C4-2B (cell line): ENCODE results near the gene NPAS3.

ENCODE experiments used
- H3K27ac ChIP-seq: fragments of 450-650 bp; 2 replicates; pipeline ENCODE4 v1.5.1; 2017
- ZFX ChIP-seq: fragments of 450-650 bp; IDR thresholded peaks from 2 replicates; pipeline ENCODE4 v1.6.1; 2017
- TF ChIP-seq, protein P1 (sequence below): fragments of 450-650 bp; conservative IDR thresholded peaks from 2 replicates; pipeline ENCODE4 v1.5.1; 2017; ENCODE audit warnings: mild to moderate bottlenecking

NPAS3 gene

DNA sequence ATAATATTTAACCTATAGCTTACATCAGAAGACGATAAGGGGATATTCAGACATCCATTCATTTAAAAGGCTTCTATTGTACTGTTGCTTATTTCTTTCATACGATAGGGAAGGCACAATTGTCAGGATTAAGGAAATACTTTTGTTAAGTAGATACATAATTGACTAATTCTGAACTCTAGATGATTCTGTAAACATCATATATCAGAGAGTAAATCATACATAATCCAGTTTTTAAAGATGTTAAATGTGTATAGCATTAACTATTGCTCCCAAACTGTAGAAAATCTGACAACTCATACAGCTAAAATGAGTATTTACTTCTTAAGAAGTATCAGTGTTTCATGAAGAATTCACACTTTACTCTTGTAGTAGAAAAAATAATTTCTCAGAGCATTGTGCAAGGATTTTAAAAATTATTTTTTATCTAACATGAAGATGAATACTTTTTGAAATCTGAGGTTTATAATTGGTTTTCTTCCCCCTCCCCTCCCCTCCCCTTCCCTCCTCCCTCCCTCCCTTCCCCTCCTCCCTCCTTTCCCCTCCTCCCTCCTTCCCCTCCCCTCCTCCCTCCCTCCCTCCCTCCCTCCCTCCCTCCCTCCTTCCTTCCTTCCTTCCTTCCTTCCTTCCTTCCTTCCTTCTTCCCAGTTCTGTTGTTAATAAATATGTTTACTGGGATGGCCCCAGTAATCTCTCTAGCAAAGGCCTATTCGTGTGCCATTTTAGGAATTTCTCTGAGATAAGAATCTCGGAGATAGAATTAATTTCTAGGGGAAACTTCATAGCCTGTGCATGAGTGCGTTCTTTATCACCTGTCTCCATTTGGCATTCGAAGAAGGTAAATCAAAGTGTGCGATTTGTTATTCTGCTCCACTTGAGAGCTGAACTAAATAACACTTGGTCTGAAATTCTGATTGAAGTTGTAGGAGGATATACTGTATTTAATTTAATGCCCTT lies 2.3 kb downstream of the NPAS3 start:
- H3K27ac ChIP-seq = no peak overlapping the region
- no peak for TF ChIP-seq ZFX
- TF ChIP-seq, protein P1, sequence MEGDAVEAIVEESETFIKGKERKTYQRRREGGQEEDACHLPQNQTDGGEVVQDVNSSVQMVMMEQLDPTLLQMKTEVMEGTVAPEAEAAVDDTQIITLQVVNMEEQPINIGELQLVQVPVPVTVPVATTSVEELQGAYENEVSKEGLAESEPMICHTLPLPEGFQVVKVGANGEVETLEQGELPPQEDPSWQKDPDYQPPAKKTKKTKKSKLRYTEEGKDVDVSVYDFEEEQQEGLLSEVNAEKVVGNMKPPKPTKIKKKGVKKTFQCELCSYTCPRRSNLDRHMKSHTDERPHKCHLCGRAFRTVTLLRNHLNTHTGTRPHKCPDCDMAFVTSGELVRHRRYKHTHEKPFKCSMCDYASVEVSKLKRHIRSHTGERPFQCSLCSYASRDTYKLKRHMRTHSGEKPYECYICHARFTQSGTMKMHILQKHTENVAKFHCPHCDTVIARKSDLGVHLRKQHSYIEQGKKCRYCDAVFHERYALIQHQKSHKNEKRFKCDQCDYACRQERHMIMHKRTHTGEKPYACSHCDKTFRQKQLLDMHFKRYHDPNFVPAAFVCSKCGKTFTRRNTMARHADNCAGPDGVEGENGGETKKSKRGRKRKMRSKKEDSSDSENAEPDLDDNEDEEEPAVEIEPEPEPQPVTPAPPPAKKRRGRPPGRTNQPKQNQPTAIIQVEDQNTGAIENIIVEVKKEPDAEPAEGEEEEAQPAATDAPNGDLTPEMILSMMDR = no peak

DNA sequence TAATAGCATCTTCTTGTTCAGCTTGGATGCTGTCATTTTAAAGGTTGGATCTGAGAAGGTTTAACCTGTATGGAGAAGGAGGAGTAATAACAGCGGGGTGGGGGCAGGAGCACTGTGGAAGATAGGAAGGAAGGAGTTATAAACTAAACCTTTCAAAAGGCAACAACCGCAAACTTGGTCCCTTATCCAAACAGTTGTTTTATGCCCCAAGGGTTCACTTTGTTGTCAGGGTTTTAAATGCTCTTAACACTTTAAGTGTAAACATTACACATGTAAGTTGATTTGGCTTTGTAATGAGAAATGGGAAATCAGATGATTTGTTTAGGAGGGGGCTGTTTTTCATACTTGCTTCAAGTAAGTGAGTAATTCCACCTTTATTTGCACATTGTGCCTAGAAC lies 3.0 kb downstream of the NPAS3 start:
- H3K27ac ChIP-seq = no peak overlapping the region
- TF ChIP-seq, protein P1 = no peak
- TF ChIP-seq ZFX = no peak

DNA sequence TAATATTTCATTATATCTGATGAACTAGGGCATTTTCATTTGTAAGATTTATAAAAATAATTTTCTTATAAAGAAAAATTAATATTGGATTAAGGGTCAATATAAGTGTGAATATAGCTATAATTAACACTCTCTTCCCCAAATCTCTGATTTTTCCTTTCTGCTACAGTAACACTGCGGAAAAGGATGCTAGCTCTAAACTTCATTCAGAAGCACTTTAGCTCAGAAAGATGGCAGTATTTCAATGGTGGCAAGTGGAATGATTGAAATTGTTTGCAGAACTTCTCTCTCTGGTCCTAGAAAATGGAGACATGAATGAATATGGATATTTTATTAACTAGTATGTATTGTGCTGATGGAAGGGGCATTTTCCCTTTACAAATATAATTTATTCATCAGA lies 8.4 kb downstream of the NPAS3 start:
- TF ChIP-seq, protein P1 = no peak
- no peak for TF ChIP-seq ZFX

DNA sequence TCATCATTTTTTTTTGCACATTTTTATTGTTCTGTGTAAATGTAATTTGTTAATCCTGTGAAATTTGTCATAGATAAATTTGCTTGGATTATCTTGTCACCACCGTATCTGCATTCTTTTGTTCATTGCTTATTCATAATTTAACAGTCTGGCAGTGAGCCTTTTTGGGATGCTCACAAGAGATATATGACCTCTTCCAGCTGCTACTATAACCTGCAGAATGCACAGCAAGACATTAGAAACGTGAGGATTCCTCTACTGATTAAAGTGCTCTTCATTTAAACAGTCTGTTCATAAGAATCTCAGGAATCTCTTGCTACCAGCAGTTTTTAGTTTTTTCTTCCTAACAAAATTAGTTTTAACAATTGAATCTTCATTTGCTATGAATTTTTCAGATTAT lies 9.1 kb downstream of the NPAS3 start:
- TF ChIP-seq, protein P1 = no peak
- TF ChIP-seq ZFX = no peak
- no peak overlapping the region for H3K27ac ChIP-seq

More for the DNA sequence above, 8.4 kb downstream of the NPAS3 start:
- H3K27ac ChIP-seq = no peak overlapping the region

DNA sequence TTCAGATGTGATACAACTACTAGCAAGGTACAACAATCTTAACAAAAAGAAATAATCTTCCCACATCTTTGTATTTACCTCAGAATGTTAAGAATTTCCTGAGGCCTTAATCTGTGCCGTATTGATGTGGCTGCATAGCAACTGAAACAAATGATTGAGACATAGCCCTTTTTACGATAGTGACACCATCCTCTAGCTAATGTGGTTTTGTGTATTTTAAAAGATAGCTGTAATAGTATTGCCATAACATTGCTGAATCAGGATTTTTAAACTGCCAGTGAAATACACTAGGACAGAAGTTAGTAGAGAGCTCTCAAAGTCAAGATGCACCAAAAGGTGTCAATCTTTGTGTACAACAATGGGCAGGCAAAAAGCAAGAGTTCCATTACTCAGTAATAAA lies 11.9 kb downstream of the NPAS3 start:
- H3K27ac ChIP-seq = no peak overlapping the region
- TF ChIP-seq, protein P1 = no peak
- TF ChIP-seq ZFX = no peak

DNA sequence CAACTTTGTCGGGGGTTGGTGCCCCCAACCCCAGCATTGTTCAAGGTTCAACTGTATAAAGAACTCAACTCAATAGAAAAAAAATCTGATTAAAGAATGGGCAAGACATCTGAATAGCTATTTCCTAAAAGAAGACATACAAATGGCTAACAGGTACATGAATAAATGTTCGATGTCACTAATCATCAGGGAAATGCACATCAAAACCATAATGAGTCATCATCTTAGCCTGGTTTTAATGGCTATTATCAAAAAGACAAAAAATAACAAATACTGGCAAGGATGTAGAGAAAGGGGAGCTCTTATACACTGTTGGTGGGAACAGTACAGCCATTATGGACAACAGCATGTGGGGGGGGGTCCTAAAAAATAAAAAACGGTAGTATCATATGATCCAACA lies 28.7 kb downstream of the NPAS3 start:
- no peak overlapping the region for H3K27ac ChIP-seq
- TF ChIP-seq, protein P1 = no peak
- no peak for TF ChIP-seq ZFX

DNA sequence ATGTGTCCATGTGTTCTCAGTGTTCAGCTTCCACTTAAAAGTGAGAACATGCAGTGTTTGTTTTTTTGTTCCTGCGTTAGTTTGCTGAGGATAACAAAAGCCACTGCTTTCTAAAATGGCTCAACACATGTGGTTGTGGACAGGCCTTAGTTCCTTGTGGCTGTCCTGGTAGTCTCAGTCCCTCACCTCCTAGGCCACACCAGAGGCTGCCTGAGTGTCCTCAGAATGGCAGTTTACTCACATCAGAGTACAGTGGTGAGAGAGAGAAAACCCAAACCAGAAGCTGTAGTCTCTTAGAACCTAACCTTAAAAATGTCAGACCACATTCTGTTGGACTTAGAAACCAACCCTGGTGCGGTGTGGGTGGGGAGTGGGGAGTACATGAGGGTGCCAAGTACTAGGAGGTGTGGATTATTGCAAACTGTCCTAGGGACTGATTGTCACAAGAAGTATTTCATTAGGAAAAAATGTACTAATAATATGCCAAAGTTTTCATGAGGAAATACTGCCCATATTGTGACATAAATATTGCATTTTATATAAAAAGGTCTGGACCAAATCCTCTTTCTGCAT lies 30.4 kb downstream of the NPAS3 start:
- TF ChIP-seq ZFX = no peak
- TF ChIP-seq, protein P1 = no peak
- H3K27ac ChIP-seq = no peak overlapping the region
